ENCODE measurements around the gene EXOSC5. TPM values are rescaled to one million over a fixed set of nuclear protein-coding genes. Genes with fewer than 3 reads are reported as not detected.

The EXOSC5 gene
- total and polyA plus RNA-seq, 9 of the 15 experiments (the other 6 are each of a cell fraction or from before 2014, with no cell fraction given): 10.9 to 75.5 (median 37.8) TPM

GRCh38 chr19:41439441-41440222 lies 42.5 kb upstream of the EXOSC5 start, which contains the start of gene DMAC2:
Gene DMAC2, minus strand, starts transcription at chr19:41439912. Its CDS starts 13 bp downstream, at chr19:41439899.
- intact Hi-C loops (cut with micrococcal nuclease): loop anchor here (2.0 to 10.0 kb wide), 4 partner anchors 75 to 235 kb away; partner anchors contain the start of genes B9D2 and HNRNPUL1
- H3K9ac ChIP-seq (ENCODE audit: insufficient read depth in 1 of 2, low read depth in 2 of 2, low read length in 2 of 2): peak within 1 kb of the TSS; percentile 91 to 100
- ChIA-PET POLR2A (interaction anchor here (0.6 to 2.5 kb wide), 14 partner anchors 8 to 456 kb away, joined by 3 to 11 read pairs (median 4); partner anchors contain the start of genes B3GNT8 and HNRNPUL1), CTCF (ENCODE audit: low intra/inter-chr PET ratio) (no interaction called here)
- H3K9me1 ChIP-seq (ENCODE audit: control insufficient read depth, insufficient read depth, low read length): no peaks in the 10 kb centered on the region
- H3K79me2 ChIP-seq (ENCODE audit: control insufficient read depth, insufficient read depth, low read length): peaks cover 10% of the 10 kb centered on the region
- peak within 1 kb of the TSS; percentile 95 for H3K27ac ChIP-seq (ENCODE audit: extremely low read depth, low read depth, low read length)
- H3K4me1 ChIP-seq (replicated peaks in 1 of 2; ENCODE audit: control insufficient read depth in 2 of 2, insufficient read depth in 2 of 2, low read length in 2 of 2): peaks cover 6 to 23% of the 10 kb centered on the region in 2 experiments; a peak in 4 of 5 replicates
- H3K4me2 ChIP-seq (ENCODE audit: insufficient read depth, low read length): peak within 1 kb of the TSS; percentile 87
- H3K9me3 ChIP-seq (replicated peaks; ENCODE audit: control insufficient read depth, insufficient read depth, low read depth, low read length): no peaks in the 10 kb centered on the region
- in situ Hi-C loops (cut with MboI): no loop called here
- peak; percentile 100 for FAIRE-seq
- DNase-seq (ENCODE audit: extremely low read depth in 1 of 4, low spot score in 3 of 4): peak; percentile 95 to 99 (median 97)
- WGBS (ENCODE audit: insufficient coverage, low coverage, missing lambda C conversion rate): under 1% methylated on average over 40 of the region's 40 CpGs
- H3K4me3 ChIP-seq: peak within 1 kb of the TSS; percentile 72
- H4K20me1 ChIP-seq (replicated peaks; ENCODE audit: control insufficient read depth, insufficient read depth, low read length): no peaks in the 10 kb centered on the region
- BruUV-seq (replicated peaks): TSS peak; percentile 83
- peaks cover 13% of the 10 kb centered on the region; the same call in 1 of the 3 replicates for H3K36me3 ChIP-seq (ENCODE audit: control insufficient read depth, insufficient read depth, low read length)
- peaks cover 0 to 5% of the 10 kb centered on the region in 2 experiments; a peak in 2 of 5 replicates for H3K27me3 ChIP-seq (ENCODE audit: control insufficient read depth in 2 of 2, insufficient read depth in 2 of 2, low read length in 2 of 2)
- H2AFZ ChIP-seq (ENCODE audit: low read depth, low read length): peak within 1 kb of the TSS; percentile 98
- ATAC-seq: peak; percentile 98
- TF ChIP-seq RNF2 (IDR thresholded peaks at IDR 0.05) (peak; percentile 49; the same call in 1 of the 2 replicates), SRF (CRISPR knock-in tag; IDR thresholded peaks at IDR 0.05) (peak in 1 of 2 experiments; percentile 70; a peak in 2 of 4 replicates), HMBOX1 (IDR thresholded peaks at IDR 0.05) (no peak), YY1 (IDR thresholded peaks at IDR 0.05; ENCODE audit: borderline replicate concordance in 1 of 3, control insufficient read depth in 1 of 3, extremely low read depth in 1 of 3, insufficient read depth in 3 of 3, insufficient read length in 1 of 3, insufficient replicate concordance in 2 of 3, low read depth in 1 of 3, low read length in 2 of 3) (peak; percentile 87 to 99 (median 96)), FOXP1 (CRISPR knock-in tag; IDR thresholded peaks at IDR 0.05) (peak; percentile 47; the same call in 1 of the 2 replicates), POLR2AphosphoS2 (IDR thresholded peaks at IDR 0.05; ENCODE audit: low read length) (0 out of 2 replicates have a peak, but pooled peaks have one; percentile 53), E2F4 (CRISPR knock-in tag; IDR thresholded peaks at IDR 0.05; ENCODE audit: low read depth) (0 out of 2 replicates have a peak, but pooled peaks have one; percentile 27), SIN3B (IDR thresholded peaks at IDR 0.05; ENCODE audit: low read depth) (peak; percentile 99), TEAD1 (CRISPR knock-in tag; IDR thresholded peaks at IDR 0.05) (no peak), BRD9 (IDR thresholded peaks at IDR 0.05; ENCODE audit: low read depth, partially characterized antibody) (no peak), ESRRB (CRISPR knock-in tag; IDR thresholded peaks at IDR 0.05; ENCODE audit: borderline replicate concordance) (no peak), NFATC3 (IDR thresholded peaks at IDR 0.05) (no peak), TEAD2 (tag; IDR thresholded peaks at IDR 0.05) (no peak), ZNF586 (CRISPR knock-in tag; conservative IDR thresholded peaks at IDR 0.05) (no peak), ZNF121 (CRISPR knock-in tag; conservative IDR thresholded peaks at IDR 0.05) (no peak), NKRF (IDR thresholded peaks at IDR 0.05; ENCODE audit: borderline replicate concordance) (peak; percentile 94; the same call in 1 of the 2 replicates), NR1H2 (CRISPR knock-in tag; IDR thresholded peaks at IDR 0.05) (no peak)
